ENCODE results near the gene PTPRG.
"Not testable (repeated sequence)": the region's sequence is repeated elsewhere in the genome, so short reads cannot be mapped to it uniquely, and the experiment has no call there.

The PTPRG gene

DNA sequence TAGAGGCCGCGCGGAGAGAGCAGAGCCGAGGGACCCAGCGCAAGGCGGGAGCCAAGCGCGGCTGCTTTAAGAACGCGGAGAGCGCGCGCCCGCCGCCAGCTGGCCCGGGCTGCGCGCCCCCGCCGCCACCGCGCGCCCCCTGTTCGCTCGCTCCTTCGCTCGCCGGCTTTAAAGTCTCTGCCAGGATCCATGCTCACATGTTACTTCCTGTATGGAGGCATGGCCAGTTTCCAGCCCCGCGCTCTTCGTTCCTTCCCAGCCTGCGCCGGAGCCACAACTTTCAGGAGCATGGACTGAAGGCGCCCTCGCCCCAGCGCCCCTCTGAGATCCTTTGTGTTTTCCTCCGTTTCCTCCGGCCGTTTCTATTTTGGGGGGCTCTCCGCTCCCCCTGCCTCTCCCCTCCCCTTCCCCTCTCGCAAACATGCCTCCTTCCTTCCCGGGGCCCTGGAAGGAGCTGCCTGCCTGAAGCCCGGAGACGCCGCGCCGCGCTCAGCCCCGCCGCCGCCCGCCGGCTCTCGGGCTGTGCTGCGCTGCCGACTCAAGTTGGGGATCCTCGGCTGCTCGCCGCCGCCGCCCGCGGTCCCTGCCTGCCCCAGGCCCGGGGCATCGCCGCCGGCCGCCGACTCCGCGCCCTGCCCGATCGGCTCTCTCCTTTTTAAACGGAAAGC lies at the start of gene PTPRG:
Gene PTPRG, plus strand, starts transcription at position 198 of the 668 bp plus-strand sequence. CDS start 717 bp downstream, outside the sequence.
- no peak for DNase-seq

DNA sequence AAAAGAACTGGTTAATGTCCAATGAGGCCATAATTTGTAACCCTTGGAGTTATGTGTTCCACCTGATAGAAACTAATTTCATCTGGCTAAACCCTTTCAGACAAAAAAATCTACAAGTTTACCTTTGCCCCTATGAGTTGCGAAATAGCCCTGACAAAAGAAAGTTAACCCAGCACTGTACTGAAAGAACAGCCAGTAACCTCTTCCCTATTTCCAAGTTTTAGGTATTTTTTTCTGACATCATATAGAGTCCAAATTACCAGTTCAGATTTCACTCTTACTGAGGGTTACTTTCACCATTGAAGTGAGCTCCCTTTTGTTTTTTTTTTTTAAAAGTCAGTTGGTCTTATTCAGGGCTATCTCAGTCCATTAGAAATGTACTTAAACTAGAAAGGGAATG lies 42.8 kb upstream of the PTPRG start:
- no peak for DNase-seq

DNA sequence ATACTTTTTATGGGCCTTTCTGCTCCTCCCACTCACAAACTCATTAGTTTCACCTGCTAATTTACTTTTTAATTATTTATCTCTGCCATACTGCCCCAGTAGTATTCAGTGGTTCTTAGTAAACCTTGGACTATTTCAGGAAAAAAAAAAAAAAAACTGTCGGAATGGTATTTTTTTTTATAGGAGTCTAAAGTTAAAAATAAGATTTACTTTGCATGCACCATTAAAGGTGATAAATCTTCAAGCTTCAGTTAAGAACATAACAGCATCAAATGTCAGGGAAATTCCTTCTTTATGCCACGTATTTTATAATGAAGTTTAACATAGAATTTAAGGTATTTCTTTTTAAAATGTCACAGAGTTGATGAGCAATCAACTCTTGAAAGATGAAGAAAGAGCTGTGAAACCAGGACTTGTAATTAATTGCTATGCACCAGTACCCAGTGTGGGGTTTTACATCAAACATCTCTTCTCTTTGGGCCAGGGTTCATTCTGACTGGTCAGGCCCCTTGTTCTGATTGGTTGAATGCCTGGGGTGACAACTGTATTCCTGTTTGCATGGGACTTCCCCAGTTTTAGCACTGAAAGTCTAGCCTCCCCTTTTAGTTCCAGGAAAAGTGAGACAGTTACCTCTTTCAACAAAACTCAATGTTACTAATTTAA lies 40.3 kb upstream of the PTPRG start:
- DNase-seq, result no peak

DNA sequence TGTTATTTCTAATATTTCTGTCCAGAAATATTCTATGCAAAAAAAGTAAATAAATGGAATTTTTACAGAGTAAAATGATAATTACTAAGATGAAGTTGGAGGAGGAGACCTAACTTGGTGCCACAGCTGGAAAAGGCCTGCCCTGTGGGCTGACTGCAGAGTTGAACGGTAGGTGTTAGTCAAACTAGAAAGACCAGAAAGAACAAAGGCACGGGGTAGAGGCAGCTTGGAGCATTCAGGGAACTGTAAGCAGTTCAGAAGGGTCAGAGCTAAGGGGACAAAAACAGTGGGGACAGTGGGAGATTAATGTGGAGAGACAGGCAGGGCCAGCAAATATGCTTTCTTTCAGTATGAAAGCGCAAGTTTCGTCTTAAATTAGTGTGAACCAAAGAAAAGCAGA lies 39.3 kb upstream of the PTPRG start:
- DNase-seq, result no peak

DNA sequence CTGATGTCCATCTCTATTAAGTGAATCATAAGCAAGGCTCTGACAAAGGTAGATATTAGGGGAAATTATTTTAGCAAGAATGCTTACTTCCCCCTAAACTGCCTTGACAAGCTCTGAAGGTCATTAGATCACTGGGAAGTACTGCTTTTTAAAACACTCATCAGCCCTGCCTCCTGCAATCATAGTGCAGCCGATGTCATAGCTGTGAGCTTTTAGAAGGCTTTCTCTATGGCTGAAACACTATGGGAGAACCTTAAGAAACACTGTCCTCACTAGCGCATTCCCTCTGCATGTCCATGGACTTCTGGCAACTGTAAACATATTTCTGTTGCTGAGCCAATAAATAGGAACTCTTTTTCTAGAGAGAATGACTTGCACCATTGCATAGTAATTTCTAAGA lies 38.7 kb upstream of the PTPRG start:
- DNase-seq, result no peak

DNA sequence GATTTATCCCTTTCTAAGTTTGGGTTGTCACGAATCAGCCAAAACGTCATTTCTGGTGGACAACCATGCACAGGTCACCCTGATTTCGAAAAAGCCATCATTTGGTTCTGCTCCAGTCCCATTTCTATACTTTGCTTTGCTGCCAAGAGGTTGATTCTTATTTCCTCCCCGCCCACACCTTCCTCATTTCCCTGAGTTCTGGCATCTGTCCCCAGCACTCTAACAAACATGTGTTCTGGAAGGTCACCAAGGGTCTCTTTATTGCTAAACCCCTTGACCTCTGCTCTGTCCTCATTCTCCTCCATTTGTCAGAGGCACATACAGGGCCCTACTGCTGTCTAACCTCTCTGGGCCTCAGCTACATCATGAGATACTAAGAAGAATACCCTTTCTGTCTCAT lies 36.4 kb upstream of the PTPRG start:
- no peak for DNase-seq

DNA sequence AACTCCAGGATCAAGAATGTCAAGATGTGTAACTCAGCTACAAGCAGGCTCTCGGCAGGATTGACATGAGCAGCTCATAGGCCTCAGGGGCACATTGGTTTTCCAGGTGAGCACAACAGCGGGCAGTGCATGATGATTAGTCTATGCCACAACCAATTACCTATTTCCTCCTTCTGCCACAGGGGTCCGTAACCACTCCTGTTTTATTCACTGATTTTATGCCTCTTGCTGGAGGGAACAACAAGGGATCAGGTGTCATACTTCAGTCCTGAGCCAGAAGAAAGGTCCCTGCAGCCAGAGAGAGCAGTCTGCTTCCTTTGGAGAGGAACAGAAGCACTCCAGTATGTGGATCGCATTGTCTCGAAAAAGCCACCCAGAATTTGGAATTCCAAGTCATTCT lies 35.1 kb upstream of the PTPRG start:
- no peak for DNase-seq

DNA sequence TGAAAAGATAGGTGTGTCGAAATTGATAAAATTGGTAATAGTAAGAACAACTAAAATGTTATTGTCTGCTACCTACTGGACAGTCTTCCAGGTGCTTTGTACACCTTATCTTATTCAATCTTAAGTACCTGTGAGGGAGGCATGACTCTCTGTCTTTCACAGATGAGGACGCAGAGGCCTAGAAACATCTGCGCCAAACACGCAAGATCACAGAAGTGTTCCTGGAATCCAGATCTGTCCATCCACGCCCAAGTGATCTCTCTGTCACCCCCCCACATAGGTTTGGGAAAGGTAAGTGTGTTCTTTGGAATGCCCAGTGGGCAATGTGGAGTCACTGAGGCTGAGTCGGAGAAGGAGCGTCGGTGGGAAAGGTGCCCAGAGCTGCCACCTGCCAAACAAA lies 34.4 kb upstream of the PTPRG start:
- no peak for DNase-seq

DNA sequence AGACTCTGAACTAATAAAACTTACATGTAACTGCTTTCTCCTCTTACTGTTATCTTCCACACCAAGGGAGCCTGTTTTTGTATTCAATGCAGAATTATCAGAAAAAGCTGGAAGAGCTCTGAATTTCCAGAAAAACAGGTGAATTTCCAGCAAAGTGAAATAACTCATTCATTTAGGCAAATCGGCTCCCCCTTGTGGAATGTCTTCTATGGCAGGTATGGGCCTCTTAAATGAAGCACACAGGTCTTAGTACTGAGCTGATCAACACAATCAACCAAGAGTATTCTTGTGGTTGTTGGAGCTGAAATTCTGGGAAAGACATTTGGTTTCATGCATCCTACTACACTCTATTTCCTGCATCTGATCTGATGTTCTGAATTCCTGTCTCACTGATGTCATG lies 31.0 kb upstream of the PTPRG start:
- no peak for DNase-seq

DNA sequence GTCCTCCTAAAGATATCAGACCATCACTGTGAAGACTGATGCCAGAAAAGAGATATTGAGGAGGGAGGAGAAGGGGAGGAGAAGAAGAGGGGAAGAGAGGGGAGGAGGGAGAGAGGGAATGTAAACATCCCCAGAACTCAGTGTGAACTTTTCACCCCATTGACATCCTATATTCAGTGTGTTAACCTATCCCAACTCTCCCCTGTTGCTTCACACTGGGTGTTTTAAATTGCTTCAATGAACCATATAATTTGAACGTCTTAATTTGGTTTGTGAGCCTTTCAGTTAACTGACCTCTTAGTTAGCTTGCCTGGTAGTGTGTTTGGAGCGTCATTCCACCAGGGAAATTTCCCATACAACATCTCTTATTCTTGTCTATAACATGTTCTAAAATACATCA lies 29.8 kb upstream of the PTPRG start:
- DNase-seq, result no peak

DNA sequence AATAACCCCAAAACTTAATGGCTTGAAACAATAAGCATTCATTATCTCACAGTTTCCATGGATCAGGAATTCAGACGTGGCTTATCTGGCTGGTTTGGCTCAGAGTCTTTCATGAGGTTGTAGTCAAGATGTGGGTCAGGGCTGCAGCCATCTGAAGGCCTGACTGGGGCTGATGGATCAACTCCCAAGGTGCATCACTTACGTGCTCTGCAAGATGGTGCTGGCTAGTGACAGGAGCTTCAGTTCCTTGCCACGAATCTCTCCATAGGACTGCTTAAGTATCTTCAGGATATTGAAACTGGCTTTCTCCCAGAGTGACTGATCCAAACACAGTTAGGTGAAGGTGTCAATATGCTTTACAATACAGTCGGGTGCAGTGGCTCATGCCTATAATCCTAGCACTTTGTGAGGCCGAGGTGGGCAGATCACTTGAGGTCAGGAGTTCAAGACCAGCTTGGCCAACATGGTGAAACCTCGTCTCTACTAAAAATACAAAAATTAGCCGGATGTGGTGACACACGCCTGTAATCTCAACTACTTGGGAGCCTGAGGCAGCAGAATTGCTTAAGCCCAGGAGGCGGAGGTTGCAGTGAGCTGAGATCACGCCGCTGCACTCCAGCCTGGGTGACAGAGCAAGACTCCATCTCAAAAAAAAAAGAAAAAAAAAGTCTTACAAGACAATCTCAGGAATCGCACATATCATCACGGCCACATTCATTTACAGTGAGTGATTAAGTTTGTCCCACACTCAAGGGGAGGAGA lies 28.5 kb upstream of the PTPRG start:
- DNase-seq, result no peak

DNA sequence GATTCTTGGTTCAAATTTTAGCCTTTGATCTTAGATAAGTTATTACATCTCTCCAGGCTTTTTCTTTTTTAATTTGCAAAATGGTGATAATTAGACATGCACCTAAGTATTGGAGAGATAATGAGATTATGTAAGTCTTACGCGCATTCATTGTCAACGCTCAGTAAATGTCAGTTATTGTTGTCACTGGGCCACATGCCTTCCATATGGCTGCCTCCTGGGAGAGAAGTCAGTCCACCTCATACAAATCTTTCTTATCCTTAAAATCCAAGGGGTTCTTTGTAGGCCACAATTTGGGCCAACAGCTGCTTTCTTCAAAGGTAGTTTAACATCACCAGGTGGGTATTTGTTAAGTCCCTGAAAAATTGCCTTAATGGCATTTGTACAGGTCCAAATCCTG lies 25.5 kb upstream of the PTPRG start:
- no peak for DNase-seq

DNA sequence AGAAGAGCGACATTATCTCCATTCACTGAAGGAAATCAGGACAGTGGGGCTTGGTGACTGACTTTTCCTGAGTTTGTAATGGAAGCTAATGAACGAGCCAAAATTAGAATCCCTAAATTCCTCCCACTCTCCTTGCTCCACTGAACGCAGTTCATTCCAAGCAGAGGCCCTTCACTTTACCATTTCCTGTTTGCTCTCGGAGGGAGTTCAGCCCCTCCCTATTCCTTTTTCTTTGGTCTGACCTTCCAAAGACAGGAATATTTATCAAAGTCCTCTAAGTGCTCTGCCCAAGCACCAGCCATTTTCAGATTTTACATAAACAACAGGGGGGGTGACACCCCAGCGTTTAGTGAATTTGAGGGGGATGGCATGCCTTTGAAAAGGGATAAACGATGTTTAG lies 24.0 kb upstream of the PTPRG start:
- DNase-seq, result no peak

DNA sequence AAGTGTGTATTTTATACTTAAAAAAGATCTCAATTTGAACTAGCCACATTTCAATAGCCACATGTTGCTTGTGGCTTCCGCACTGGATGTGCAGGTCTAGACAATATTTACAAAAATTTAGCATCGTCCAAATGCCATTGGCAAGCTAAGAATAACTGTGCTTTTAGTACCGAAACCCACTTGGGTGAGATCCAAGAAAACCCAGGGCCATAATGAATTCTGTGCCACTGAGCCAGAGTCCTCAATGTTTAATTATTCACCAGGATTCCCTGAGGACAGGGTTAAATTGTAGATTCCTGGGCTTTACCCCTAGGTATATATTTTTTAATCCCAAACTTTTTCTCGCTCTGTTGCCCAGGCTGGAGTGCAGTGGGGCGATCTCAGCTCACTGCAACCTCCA lies 22.9 kb upstream of the PTPRG start:
- DNase-seq, result no peak

DNA sequence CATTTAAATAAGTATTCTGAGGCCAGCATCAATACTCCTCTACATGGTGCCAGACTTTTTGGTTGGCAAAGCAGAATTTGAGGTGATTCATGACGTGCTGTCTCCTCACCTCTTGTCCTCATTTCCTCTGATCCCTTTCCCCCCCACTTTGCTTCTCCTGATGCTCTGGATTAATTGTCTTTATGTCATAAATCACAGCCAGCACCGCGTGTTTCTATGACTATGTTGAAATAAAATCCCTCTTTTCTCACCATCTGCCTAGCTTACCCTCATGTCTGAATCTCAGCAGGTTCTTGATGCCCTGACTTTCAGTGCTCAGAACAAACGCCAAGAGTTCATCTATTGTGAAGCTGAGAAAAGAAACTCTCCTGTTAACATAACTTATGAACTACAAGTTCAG lies 19.7 kb upstream of the PTPRG start:
- no peak for DNase-seq

DNA sequence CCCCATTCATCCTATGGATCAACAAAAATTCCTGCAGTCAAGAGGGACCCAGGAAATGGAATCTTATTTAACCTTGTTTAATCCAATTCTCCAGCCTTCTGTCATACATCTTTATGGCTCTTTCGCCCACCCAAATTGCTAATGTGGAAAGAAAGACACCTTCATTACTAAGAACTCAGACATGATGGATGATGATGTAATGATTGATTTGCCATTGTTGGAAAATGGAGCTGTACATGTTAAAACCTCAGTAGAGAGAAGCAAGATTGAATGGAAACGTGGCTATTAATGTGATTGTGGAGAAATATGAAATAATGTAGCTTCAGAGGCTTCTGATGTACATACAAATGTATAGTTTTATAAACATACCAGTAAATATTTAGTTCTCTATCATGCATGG lies 15.7 kb upstream of the PTPRG start:
- no peak for DNase-seq

DNA sequence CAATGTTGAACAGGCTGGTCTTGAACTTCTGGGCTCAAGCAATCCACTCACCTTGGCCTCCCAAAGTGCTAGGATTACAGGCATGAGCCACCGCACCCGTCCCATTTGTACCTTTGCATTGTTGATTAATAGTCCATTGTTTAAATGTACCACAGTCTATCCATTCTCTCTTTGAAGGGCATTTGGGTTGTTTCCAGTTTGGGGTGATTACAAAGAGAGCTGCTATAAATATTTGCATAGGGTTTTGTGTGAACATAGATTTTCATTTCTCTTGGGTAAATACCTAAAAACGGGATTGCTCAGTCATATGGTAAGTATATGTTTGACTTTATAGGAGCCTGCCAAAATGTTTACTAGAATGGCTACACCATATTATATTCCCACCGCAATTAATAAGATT lies 13.7 kb upstream of the PTPRG start:
- DNase-seq, result no peak

DNA sequence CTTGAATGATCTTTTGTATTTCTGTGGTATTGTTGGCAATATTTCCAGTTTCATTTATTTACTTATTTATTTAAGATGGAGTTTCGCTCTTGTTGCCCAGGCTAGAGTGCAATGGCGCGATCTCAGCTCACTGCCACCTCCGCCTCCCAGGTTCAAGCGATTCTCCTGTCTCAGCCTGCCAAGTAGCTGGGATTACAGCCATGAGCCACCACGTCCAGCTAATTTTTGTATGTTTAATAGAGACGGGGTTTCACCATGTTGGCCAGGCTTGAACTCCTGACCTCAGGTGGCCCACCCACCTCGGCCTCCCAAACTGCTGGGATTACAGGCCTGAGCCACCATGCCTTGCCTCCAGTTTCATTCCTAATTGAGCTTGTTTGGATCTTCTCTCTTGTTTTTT lies 8.7 kb upstream of the PTPRG start:
- not testable (repeated sequence) for DNase-seq

DNA sequence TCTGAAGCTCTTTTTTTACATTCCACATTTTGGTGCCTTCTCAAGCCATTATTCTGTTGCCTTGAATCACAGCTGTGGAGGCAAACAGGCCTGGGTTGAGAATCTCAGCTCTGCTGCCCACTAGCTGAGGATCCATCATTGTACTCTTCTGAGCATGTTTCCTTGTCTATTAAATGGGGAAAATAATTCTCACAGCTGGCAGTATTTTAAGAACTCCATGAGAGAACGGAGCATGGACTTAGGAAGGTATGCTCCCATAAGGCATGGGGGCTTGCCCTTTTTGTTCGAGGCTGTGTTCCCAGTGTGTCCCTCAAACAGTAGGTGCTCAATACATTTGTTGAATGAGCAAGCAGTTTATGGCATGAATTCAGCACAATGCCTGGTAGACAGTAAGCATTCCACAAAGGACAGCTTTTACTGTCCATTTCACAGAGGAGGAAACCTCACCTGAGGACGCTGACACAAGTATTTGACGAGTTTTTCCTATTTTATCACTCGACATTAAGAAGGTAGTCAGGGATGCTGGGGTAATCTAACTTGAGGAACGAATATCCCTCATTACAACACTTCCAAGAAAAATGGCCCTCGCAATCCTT lies 2.1 kb upstream of the PTPRG start:
- no peak for DNase-seq

DNA sequence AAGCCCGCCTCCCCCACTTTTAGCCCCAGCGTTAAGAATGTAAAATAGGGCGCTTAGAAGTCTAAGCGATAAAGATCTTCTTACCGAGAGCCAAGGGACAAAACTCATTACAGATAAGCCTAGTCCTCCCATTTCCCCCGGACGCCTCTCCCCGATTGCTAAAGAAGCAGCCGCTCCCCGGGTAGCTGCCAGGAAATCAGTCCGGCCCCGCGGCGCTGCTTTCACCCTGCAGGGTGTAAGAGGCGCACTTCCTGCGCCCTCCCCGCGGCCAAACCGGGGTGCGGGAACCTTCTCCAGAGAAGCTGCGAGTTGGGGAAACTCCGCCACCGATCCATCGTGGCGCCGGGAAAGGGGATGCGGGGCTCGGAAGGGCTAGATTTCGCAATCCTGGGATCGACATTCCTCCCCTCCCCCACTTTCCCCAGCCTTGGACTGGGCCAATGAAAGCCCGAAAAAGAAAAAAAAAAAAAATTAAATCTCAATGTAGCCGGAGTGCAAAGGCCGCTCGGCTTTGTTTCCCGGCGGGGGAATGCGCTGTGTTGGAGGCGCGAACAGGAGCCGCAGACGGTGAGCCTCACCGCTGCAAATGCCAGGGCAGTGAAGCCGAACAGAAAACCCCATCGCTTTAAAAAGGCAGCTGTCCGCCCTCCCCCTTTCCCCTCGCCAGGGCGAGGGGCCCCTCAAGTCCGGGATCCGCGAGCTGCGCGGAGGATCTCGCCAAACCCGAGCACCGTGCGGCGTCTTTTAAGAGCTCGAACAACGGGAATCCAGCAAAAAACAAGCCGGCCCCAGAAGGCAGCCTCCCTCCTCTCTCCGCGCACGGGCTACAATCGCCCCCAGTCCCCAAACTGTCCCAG lies 626 bp upstream of the PTPRG start:
- DNase-seq, result no peak

DNA sequence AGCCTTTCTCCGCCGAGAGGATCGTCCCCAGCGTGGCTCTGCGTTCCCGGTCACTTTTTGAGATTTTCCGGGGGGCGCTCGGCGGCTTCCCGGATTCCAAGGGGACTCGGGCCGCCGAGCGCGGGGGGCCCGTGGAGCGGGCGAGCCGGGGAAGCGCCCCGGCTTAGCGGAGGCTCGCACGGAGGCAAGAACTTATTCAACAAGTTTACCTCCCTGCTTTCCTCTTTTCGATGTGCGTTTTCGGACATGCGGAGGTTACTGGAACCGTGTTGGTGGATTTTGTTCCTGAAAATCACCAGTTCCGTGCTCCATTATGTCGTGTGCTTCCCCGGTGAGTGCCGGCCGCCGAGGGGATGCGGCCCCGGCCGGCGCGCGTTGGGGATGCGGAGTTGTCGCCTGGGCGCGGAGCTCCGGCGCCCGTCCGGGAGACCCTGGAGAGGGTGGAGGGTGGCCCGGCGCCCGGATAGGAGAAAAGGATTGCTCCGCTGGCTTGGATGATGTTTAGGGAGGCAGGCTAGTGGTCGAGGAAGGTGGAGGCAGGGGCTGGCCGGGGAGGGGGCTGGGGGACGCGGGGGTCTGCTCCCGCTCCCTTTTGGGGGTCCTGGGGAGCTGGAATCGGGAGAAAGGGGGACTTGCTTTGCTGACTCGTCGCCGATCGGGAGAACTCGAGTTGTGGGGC lies 810 bp downstream of the PTPRG start:
- no peak for DNase-seq

DNA sequence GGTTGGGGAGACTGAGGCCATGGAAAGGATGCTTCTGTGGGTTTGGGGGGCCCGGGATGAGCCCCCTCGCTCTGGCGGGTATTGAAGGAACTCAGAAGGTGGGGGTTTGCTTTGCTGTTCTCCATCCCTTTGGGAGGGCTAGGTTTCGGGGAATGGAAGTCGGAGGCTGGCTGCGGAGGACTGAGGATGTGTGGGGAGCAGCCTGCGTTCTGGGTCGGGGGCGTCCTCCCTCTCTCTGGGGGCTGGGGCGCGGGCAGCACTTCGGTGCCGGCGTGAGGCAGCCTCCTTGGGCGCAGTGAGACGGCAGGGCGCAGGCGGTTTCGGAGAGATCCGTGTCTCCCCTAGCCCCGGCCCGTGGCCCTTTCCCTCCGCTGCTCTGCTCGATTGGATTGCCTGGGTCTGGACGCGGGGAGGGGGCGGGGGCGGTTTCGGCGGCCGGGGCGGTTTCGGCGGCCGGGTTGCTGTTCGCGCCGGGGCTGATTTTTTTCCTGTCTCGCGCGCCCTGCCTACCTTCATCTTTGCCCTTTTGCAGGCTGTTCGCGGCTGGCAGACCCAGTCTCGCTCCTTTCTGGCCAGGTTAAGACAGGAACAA lies 1.4 kb downstream of the PTPRG start:
- no peak for DNase-seq
